RCC 7860 (cell line): ENCODE measurements around the gene NAGS.
"Not testable (repeated sequence)": the region's sequence is repeated elsewhere in the genome, so short reads cannot be mapped to it uniquely, and the experiment has no call there.

Experiments used
- DNase-seq: peaks from one replicate; pipeline ENCODE4 v3.0.0-alpha.2; 2015; ENCODE audit warnings: low spot score
- FAIRE-seq: peaks from 2 replicates; lab custom pipeline; 2012; peaks lifted over from hg19 to GRCh38; lab: Jason Lieb, UNC

NAGS gene, protein sequence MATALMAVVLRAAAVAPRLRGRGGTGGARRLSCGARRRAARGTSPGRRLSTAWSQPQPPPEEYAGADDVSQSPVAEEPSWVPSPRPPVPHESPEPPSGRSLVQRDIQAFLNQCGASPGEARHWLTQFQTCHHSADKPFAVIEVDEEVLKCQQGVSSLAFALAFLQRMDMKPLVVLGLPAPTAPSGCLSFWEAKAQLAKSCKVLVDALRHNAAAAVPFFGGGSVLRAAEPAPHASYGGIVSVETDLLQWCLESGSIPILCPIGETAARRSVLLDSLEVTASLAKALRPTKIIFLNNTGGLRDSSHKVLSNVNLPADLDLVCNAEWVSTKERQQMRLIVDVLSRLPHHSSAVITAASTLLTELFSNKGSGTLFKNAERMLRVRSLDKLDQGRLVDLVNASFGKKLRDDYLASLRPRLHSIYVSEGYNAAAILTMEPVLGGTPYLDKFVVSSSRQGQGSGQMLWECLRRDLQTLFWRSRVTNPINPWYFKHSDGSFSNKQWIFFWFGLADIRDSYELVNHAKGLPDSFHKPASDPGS

GRCh38 chr17:44004077-44004760 is at the start of gene NAGS:
NAGS (plus strand) TSS chr17:44004622; CDS start chr17:44004664, 42 bp downstream.
- no peak for DNase-seq
- FAIRE-seq, result no peak

- FAIRE-seq, result no peak
These were observed 48.2 kb upstream of the NAGS start for GRCh38 chr17:43956222-43956621.

GRCh38 chr17:43958748-43959352 is 45.6 kb upstream of the NAGS start:
- no peak for DNase-seq
- no peak for FAIRE-seq

More at GRCh38 chr17:43956222-43956621, 48.2 kb upstream of the NAGS start:
- DNase-seq, result no peak

DNA sequence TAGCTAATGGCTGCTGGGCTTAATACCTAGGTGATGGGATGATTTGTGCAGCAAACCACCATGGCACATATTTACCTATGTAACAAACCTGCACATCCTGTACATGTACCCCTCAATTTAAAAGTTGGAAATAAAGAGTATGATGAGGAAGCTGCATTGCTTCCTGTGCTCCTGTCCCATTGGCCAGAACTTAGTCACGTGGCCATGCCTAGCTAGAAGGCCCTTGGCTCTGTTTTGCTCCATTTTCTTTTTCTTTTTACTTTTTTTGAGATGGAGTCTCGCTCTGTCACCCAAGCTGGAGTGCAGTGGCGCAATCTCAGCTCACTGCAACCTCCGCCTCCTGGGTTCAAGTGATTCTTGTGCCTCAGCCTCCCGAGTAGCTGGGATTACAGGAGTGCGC is 43.1 kb upstream of the NAGS start:
- DNase-seq, FAIRE-seq: not testable (repeated sequence)

- no peak for FAIRE-seq
- no peak for DNase-seq
These were observed 42.5 kb upstream of the NAGS start for GRCh38 chr17:43961954-43962353.

DNA sequence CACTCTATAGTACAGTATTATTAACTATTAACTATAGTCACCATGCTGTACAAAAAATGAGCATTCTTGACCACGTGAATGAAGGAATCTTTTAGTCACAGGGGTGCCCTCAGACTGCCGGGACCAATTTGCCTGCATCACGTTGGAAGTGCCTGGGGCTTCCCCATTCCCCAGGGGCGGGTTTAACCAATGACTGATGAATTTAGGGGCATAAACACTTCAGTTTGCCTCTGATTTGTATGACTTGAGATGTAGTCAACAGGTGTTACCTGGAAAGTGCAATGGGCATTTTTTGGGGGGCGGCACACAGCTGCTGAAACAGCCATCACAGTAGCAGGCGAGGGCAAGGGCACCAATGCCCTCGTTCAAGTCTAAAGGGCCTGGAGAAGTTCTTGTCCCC is 41.9 kb upstream of the NAGS start:
- FAIRE-seq, result no peak
- no peak for DNase-seq

DNA sequence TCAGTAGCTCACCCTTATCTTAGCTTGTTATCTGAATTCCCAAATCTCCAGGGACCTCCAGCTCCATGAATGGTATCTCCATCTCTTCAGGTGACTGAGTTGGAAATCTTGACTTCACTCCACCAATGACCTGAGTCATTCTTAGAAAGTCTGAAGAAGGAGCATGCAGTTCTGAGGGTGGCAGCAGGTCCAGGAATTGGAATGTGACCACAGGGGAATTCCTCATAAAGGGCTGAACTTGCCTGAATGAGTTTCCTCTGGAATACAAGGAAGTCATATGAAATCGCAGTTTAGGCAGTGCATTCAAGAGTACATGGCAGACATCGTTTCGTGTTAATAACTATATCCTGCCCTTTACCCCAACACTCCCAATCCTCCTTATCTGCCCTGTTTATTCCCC is 38.1 kb upstream of the NAGS start:
- peak; percentile 59 for FAIRE-seq

GRCh38 chr17:43967251-43967875 is 37.1 kb upstream of the NAGS start:
- no peak for FAIRE-seq
- DNase-seq, result no peak

More for the DNA sequence above, 38.1 kb upstream of the NAGS start:
- peak; percentile 38 for DNase-seq

DNA sequence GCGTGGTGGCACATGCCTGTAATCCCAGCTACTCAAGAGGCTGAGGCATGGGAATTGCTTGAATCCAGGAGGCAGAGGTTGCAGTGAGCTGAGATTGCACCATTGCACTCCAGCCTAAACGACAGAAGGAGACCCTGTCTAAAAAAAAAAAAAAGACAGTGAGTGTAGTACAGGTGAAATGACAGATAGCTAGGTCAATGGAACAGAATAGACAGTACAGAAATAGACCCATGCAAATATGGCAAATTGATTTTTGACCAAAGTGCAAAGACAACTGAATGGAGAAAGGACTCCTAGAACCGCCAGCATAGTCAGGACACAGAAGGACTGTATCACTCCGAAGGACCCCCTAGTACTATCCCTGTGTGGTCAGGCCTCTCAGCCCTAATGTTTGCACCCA is 34.1 kb upstream of the NAGS start:
- no peak for FAIRE-seq
- no peak for DNase-seq

GRCh38 chr17:43971436-43971835 is 33.0 kb upstream of the NAGS start:
- FAIRE-seq, DNase-seq: not testable (repeated sequence)

DNA sequence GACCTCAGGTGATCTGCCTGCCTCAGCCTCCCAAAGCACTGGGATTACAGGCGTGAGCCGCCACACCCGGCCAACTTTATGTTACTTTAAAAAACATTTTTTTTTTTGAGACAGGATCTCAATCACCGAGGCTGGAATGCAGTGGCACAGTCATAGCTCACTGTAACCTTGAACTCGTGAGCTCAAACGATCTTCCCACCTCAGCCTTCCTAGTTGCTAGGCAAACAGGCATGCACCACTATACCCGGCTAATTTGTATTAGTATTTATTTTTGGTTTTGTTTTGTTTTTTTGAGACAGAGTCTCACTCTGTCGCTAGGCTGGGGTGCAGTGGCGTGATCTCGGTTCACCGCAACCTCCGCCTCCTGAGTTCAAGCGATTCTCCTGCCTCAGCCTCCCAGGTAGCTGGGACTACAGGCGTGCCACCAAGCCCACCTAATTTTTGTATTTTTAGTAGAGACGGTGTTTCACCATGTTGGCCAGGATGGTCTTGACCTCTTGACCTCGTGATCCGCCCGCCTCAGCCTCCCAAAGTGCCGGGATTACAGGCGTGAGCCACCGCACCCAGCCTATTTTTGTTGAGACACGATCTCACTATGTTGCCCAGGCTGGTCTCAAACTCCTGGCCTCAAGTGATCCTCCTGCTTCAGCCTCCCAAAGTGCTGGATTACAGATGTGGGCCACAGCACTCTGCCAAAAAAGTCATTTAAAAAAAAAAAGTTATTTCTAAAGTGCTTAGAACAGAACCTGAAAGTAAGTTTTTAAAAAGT is 31.8 kb upstream of the NAGS start:
- FAIRE-seq, DNase-seq: not testable (repeated sequence)

DNA sequence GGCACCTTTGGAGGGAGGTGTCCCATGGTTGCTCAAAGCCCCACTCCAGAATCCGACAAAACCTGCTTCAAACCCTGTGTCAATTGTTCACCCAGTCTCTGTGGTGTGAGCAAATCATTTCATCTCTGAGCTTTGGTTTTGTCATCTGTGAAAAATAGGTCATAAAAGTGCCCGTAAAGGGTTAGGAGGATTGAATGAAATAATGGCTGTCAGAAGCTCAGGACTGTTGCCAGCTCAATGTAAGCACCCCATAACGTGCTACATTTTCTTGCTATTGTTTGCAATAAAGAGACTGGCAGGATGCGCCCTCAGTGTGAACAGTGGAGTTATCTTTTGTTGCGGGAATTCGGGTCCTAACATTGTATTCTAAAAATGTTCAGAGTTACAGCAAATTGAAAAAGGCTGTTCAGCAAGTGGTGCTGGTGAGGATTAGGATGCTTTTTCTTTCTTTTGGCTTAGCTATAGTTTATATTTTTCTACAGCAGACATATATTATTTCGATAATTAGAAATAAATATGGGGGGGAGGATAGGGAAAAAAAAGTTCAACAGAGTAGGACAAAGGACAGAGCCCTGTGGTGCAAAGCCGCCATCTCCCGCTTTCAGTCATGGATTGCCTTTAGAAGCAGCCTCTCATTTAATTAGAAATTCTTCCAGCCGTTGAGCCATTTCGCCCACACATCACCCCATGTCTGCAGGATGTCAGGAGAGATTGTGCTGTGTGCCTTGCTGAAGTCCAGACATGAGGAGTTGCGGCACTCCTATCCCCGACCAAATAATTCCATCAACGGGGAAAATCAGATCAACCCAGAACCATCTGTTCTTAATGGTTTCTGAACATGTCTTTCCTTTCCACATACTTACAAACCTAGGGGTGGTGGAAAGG is 29.8 kb upstream of the NAGS start:
- FAIRE-seq, result no peak
- no peak for DNase-seq

DNA sequence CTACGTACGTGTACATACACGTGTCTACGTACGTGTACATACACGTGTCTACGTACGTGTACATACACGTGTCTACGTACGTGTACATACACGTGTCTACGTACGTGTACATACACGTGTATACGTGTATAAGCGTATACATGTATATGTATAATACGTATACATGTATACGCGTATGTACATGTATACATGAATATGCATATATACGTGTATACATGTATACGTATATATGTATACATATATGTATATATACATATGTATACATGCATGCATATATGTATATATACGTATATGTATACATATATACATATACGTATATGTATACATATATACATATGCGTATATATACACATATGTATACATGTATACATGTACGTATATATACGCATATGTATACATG is 28.5 kb upstream of the NAGS start:
- DNase-seq (no peak), FAIRE-seq (no peak)

DNA sequence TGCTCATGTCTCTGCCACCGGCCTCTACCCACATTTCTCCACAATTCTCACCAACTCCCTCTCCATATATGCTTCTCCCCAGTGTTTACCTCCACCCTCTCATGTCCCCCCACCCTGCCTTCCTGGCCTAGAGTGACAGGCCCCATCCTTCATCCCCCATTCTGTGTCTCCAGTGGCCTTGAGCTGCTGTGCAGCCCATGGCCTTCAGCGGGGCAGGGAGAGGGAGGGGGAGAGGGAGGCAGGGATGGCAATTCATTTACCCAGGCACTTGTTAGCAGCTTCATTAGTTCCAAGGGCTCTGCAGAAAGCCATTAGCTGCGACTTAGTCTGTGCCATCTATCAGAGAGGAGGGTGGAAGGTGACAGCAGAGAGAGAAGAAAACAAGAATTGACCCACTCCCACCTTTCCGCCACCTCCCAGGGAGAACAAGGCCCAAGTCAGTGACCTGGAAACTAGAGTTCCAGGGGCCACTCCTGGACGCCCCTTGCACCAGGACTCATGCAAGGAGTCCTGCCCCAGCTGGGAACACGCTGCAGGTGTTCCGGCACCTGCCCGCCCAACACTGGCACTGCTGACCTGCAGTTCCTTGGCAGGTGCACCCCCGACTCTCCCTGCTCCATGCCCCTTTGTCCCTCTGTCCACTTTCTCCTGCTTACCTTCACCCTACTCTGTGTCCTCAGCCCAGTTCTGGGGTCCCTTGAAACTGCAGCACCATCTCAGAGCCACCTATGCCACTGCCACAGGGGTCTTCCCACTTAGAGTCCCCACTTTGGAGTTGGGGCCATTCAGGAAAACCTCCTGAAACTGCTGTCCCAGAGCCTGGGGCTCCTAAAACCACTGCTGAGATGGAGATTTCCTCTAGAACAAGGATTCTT is 27.2 kb upstream of the NAGS start:
- FAIRE-seq (no peak), DNase-seq (no peak)

DNA sequence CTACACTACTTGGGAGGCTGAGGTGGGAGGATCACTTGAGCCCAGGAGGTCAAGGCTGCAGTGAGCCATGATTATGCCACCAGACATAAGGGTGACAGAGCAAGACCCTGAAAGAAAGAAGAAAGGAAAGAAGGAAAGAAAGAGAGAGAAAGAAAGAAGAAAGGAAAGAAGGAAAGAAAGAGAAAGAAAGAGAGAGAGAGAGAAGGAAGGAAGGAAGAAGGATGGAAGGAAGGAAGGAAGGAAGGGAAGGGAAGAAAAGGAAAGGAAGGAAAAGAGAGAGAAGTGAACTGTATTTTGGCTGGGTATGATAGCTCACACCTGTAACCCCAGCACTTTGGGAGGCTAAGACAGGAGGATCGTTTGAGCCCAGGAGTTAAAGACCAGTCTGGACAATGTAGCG is 26.3 kb upstream of the NAGS start:
- DNase-seq, result no peak
- FAIRE-seq, result no peak

- FAIRE-seq, result no peak
These were observed 25.4 kb upstream of the NAGS start for GRCh38 chr17:43979011-43979410.

GRCh38 chr17:43979671-43980070 is 24.8 kb upstream of the NAGS start:
- DNase-seq, result no peak
- no peak for FAIRE-seq

More at GRCh38 chr17:43979011-43979410, 25.4 kb upstream of the NAGS start:
- DNase-seq, result no peak

DNA sequence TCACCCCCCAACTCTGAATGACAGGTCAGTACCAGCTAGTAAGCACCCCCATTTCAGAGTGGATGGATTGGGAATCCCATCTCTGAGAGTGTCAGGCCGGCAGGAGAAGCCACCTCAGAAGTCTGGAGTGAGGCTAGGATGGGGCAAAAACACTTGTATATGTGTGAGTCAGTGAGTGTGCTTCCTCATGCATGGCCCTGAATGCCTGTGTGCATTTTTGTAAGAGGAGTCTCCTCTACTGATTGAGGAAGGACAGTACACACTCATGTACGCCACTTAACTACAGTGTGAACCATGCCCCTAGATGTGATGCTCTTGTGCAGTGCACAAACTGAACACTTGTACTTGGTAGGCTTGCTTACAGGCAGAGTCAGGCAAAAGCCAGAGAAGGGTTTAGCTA is 22.3 kb upstream of the NAGS start:
- no peak for FAIRE-seq
- no peak for DNase-seq
